Heart right ventricle (tissue), 16 donors: Measurements from ENCODE around the gene PPM1L. TPM values are rescaled to one million over a fixed set of nuclear protein-coding genes. Genes with fewer than 3 reads are reported as not detected.

Source experiments
- ATAC-seq, 8 donors: fragments of 200-7000 bp; cut with Tn5 transposase; one replicate each; pipeline ENCODE4 v1.9.1; 2020; ENCODE audit warnings: mild to moderate bottlenecking in 8 of 8, moderate library complexity in 8 of 8, moderate number of reproducible peaks in 1 of 8
- DNase-seq, 2 donors: peaks; one replicate each; pipeline ENCODE4 v3.0.0-alpha.2; 2020
- H3K27ac ChIP-seq, 10 donors: fragments of 200-600 bp; sonication (generic) in 2 of 10; one replicate each; pipeline versions ENCODE4 v1.5.0 to v1.8.0; 2020 to 2022; ENCODE audit warnings: mild to moderate bottlenecking in 3 of 10
- H3K27me3 ChIP-seq, 7 donors: fragments of 200-600 bp; one replicate each; pipeline ENCODE4 v1.8.0; 2021 to 2022; ENCODE audit warnings: mild to moderate bottlenecking in 2 of 7
- H3K36me3 ChIP-seq, 9 donors: fragments of 200-600 bp; sonication (generic) in 1 of 9; one replicate each; pipeline versions ENCODE4 v1.5.0 to v1.8.0; 2020 to 2022; ENCODE audit warnings: mild to moderate bottlenecking in 2 of 9
- H3K4me1 ChIP-seq, 9 donors: fragments of 200-600 bp; sonication (generic) in 1 of 9; one replicate each; pipeline versions ENCODE4 v1.5.0 to v1.8.0; 2020 to 2022; ENCODE audit warnings: mild to moderate bottlenecking in 4 of 9
- H3K4me3 ChIP-seq, 10 donors: fragments of 200-600 bp; sonication (generic) in 2 of 10; one replicate each; pipeline versions ENCODE4 v1.5.0 to v1.8.0; 2020 to 2022; ENCODE audit warnings: mild to moderate bottlenecking in 7 of 10, moderate library complexity in 2 of 10
- H3K9me3 ChIP-seq, 11 donors: fragments of 200-600 bp in 10 of 11; sonication (generic) in 2 of 11; one replicate each; pipeline versions ENCODE4 v1.5.0 to v1.8.0; 2013 to 2022; ENCODE audit warnings: mild to moderate bottlenecking in 2 of 11, control low read depth in 1 of 11, moderate library complexity in 1 of 11
- WGBS, 2 donors: extraction: QIAGEN DNeasy Blood & Tissue Kit; methylation state at CpG; one replicate each; pipeline ENCODE4 v1.1.7; 2013; ENCODE audit warnings: inconsistent platforms in 1 of 2; 5-methylcytosine and 5-hydroxymethylcytosine counted together
- intact Hi-C, 10 donors: fragments of 100-400 bp; cut with DNase I; formaldehyde crosslinking; loops; one replicate each; pipeline versions ENCODE4 v1.11.1 to v1.14.2; 2022
- polyA plus RNA-seq, 2 donors: library from polyadenylated mRNA; stranded (reverse); fragments of 200-250 nt; gene quantifications; one replicate each; pipeline ENCODE4 v1.2.3, GENCODE V29; 2013
- total RNA-seq, 10 donors: library from RNA; stranded (reverse); fragmentation: NEBNext Ultra II Directional in 3 of 10; extraction: Animal tissue kit (Norgen Biotek cat#: 25700) in 3 of 10; gene quantifications; one replicate each; pipeline versions ENCODE4 v1.2.1 to v1.2.4, GENCODE V29; 2021 to 2023
- TF ChIP-seq, protein P1 (sequence below), 9 donors: fragments of 200-600 bp; sonication (generic) in 2 of 9; IDR thresholded peaks; one replicate each; pipeline versions ENCODE4 v1.5.0 to v1.8.0; 2021 to 2022; ENCODE audit warnings: antibody characterized with exemption in 9 of 9, mild to moderate bottlenecking in 5 of 9, moderate library complexity in 1 of 9
- donor health status: Arrhythmogenic right ventricular cardiomyopathy.
- donor health status: ischemic (EF 13 %, LVEDD 7.1; RV severe dilation, severe dysfunction).
- donor health status: healthy with polysubstance abuse.
- donor health status: DM: no; HTN: yes; CAD: no.
- donor health status: DM: no; HTN: no; CAD: no.
- donor health status: ischemic (EF 25% LVEDD 6.9; RV normal size, moderate dysfunction).
- donor health status: ischemic (EF 25% LVEDD 5.7; RV mildly dilated, moderate dysfunction).
- donor health status: healthy.
- donor health status: DM: yes; HTN: yes; CAD: no.
- donor health status: Ischemic cardiomyopathy.
- donor health status: ischemic (EF 35%, LVEDD 5.7; RV mildly dilated, moderate dysfunction).
- donor health status: nonischemic (EF 11% LVEDD 7.7; RV severe dilation, severe dysfunction).
- donor health status: DM: yes; HTN: yes; CAD: no.
- donor health status: PGD.
- donor health status: ischemic (EF 29% LVEDD 5.4; RV normal size, mild dysfunction).
- donor health status: nonischemic (EF 23%, LVEDD 6.1; RV moderate dilation, normal function).

Gene PPM1L
- total and polyA plus RNA-seq, 12 donors, result 4.4 to 55.5 (median 37.7) TPM

DNA sequence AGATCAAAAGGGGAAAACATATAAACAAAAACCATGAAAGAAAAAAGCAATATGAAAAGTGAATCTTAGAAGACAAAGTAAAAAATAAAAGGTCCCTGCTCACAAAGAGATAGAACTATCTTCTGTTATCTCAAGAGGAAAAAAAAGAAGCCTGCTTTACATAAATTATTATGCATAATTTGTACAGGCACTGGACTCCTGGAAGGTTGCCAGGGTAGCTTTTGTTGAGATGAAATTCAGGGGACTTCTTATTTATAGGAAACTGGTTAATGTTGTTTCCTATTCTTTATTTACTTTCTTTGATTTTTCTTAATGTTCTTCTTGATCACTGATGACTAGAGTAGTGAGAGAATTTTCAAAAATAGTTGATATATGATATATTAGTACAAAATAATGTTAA is 66.9 kb downstream of the PPM1L start:
- no peak for ATAC-seq

DNA sequence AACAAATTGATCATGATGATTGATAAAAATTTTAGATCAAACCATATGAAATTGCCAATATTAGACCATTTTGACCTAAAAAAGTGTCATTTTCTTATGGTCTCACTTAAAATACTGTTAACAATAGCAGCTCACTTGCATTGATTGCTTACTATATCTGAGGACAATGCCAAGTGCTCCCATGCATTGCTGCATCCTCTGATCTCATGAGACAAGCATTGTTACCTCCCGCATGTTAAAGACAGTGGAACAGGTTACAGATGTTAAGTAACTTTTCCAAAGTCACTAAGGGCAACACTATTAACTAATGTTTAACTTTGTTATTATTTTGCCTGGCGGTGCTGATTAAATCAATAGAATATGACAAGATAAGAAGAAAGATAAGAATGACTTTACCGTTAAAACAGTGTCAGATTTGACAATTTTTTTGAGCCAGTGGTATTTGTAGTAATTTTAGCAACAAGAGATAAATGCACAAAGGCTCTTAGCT is 69.3 kb downstream of the PPM1L start:
- 45 to 50% methylated on average over 3 of the region's 3 CpGs for WGBS, 2 donors
- Histone ChIP-seq H3K27me3 (no peaks in the 10 kb centered on the region), H3K9me3 (no peaks in the 10 kb centered on the region), H3K4me1 (peaks cover 0 to 53% (median 17%) of the 10 kb centered on the region in 9 donors), H3K27ac (no peak overlapping the region), H3K36me3 (no peaks in the 10 kb centered on the region), H3K4me3 (no peak overlapping the region)
- DNase-seq (no peak), ATAC-seq (no peak)
- TF ChIP-seq, protein P1, sequence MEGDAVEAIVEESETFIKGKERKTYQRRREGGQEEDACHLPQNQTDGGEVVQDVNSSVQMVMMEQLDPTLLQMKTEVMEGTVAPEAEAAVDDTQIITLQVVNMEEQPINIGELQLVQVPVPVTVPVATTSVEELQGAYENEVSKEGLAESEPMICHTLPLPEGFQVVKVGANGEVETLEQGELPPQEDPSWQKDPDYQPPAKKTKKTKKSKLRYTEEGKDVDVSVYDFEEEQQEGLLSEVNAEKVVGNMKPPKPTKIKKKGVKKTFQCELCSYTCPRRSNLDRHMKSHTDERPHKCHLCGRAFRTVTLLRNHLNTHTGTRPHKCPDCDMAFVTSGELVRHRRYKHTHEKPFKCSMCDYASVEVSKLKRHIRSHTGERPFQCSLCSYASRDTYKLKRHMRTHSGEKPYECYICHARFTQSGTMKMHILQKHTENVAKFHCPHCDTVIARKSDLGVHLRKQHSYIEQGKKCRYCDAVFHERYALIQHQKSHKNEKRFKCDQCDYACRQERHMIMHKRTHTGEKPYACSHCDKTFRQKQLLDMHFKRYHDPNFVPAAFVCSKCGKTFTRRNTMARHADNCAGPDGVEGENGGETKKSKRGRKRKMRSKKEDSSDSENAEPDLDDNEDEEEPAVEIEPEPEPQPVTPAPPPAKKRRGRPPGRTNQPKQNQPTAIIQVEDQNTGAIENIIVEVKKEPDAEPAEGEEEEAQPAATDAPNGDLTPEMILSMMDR (IDR thresholded peaks at IDR 0.05), result no peak
- intact Hi-C loops, result no loop called here

More for the DNA sequence above, 66.9 kb downstream of the PPM1L start:
- no peak overlapping the region for H3K4me3 ChIP-seq
- H3K27me3 ChIP-seq, result no peaks in the 10 kb centered on the region
- intact Hi-C loops, result no loop called here
- no peak for DNase-seq
- H3K27ac ChIP-seq, result no peak overlapping the region
- H3K9me3 ChIP-seq, result no peaks in the 10 kb centered on the region
- TF ChIP-seq, protein P1 (IDR thresholded peaks at IDR 0.05), result no peak
- H3K36me3 ChIP-seq, result no peaks in the 10 kb centered on the region
- H3K4me1 ChIP-seq, result peaks cover 0 to 37% (median 10%) of the 10 kb centered on the region in 9 donors

GRCh38 chr3:160826408-160826807 is 70.4 kb downstream of the PPM1L start:
- ATAC-seq (no peak), DNase-seq (no peak)
- H3K4me1 ChIP-seq, result peaks cover 0 to 53% (median 24%) of the 10 kb centered on the region in 9 donors
- H3K27me3 ChIP-seq, result no peaks in the 10 kb centered on the region
- TF ChIP-seq, protein P1 (IDR thresholded peaks at IDR 0.05), result no peak
- H3K4me3 ChIP-seq, result no peak overlapping the region
- H3K27ac ChIP-seq, result no peak overlapping the region
- no peaks in the 10 kb centered on the region for H3K36me3 ChIP-seq
- intact Hi-C loops, result no loop called here
- no peaks in the 10 kb centered on the region for H3K9me3 ChIP-seq

GRCh38 chr3:160826991-160827390 is 71.0 kb downstream of the PPM1L start:
- TF ChIP-seq, protein P1 (IDR thresholded peaks at IDR 0.05), result no peak
- intact Hi-C loops, result no loop called here
- WGBS, 2 donors, result 71 to 75% methylated on average over 2 of the region's 2 CpGs

More at GRCh38 chr3:160826991-160827390, 71.0 kb downstream of the PPM1L start:
- no peaks in the 10 kb centered on the region for H3K36me3 ChIP-seq
- H3K4me3 ChIP-seq, result no peak overlapping the region
- H3K27me3 ChIP-seq, result no peaks in the 10 kb centered on the region
- H3K27ac ChIP-seq, result no peak overlapping the region
- peaks cover 0 to 53% (median 24%) of the 10 kb centered on the region in 9 donors for H3K4me1 ChIP-seq
- ATAC-seq, result no peak
- no peaks in the 10 kb centered on the region for H3K9me3 ChIP-seq
- DNase-seq, result no peak
